Right atrium auricular region (tissue), 2 donors: ENCODE results near the gene SLC35G6. TPM values are rescaled to one million over a fixed set of nuclear protein-coding genes. Genes with fewer than 3 reads are reported as not detected.

ENCODE experiments used
- DNase-seq: peaks from one replicate; pipeline ENCODE4 v3.0.0-alpha.2; 2019; ENCODE audit warnings: low spot score
- H3K27ac ChIP-seq, 2 donors: fragments of 200-600 bp; sonication (generic); 1 replicate in 1 of 2; 2 replicates in 1 of 2; pipeline ENCODE4 v1.5.1; 2016 to 2019
- H3K27me3 ChIP-seq, 2 donors: fragments of 200-600 bp; sonication (generic); one replicate each; pipeline versions ENCODE4 v1.5.1 to v1.6.0; 2017 to 2019
- H3K36me3 ChIP-seq: fragments of 200-600 bp; sonication (generic); one replicate; pipeline ENCODE4 v1.5.1; 2016
- H3K4me1 ChIP-seq, 2 donors: fragments of 200-600 bp; sonication (generic); one replicate each; pipeline versions ENCODE4 v1.5.1 to v1.6.0; 2017 to 2019
- H3K4me3 ChIP-seq, 2 donors: fragments of 200-600 bp; sonication (generic); 1 replicate in 1 of 2; 2 replicates in 1 of 2; pipeline ENCODE4 v1.5.1; 2017 to 2019; ENCODE audit warnings: mild to moderate bottlenecking in 1 of 2, moderate library complexity in 1 of 2
- H3K9me3 ChIP-seq, 2 donors: fragments of 200-600 bp; sonication (generic); one replicate each; pipeline ENCODE4 v1.5.1; 2019
- total RNA-seq, 2 donors: library from RNA; depleted of rRNA; stranded (reverse); fragments of >200 nt; gene quantifications; one replicate each; pipeline ENCODE4 v1.1.0, GENCODE V29; 2016
- TF ChIP-seq, protein P1 (sequence below), 2 donors: fragments of 200-600 bp; sonication (generic); IDR thresholded peaks; one replicate each; pipeline ENCODE4 v1.5.1; 2019; ENCODE audit warnings: antibody characterized with exemption in 2 of 2

SLC35G6 gene
- total RNA-seq, 2 donors from 2014 or later: not detected

DNA sequence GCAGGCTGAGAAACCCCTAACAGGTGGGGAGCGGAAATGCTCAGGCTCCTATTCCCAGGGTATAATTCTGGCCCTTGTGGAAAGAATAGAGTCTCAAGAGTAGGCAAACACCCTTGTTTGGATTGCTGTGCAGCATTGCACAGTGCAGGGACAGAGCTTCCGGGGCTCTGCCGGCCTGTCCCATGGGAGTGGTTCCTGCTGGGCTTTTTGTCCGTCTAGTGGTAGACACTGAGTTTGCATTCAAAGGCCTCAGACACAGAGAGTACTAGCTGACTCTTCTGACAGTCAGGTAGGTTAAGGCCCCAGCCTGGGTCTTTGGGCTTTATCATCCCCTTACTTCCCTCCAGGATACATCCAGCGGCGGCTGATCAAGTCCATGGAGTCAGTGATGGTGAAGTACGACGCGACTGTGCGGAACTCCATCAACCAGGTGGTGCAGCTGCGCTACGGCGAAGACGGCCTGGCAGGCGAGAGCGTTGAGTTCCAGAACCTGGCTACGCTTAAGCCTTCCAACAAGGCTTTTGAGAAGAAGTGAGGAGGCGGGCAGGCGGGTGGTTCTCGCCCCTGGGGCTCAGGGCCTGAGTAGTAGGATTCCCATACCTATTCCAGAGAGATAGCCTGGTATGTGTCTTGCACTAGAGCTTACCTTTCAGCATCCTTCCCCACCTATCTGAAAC lies 21.1 kb downstream of the SLC35G6 start:
- no peaks in the 10 kb centered on the region for H3K9me3 ChIP-seq
- H3K36me3 ChIP-seq: peaks cover 98% of the 10 kb centered on the region
- no peak overlapping the region for H3K4me3 ChIP-seq
- no peaks in the 10 kb centered on the region for H3K4me1 ChIP-seq
- DNase-seq: no peak
- no peak overlapping the region for H3K27ac ChIP-seq
- no peaks in the 10 kb centered on the region for H3K27me3 ChIP-seq
- TF ChIP-seq, protein P1, sequence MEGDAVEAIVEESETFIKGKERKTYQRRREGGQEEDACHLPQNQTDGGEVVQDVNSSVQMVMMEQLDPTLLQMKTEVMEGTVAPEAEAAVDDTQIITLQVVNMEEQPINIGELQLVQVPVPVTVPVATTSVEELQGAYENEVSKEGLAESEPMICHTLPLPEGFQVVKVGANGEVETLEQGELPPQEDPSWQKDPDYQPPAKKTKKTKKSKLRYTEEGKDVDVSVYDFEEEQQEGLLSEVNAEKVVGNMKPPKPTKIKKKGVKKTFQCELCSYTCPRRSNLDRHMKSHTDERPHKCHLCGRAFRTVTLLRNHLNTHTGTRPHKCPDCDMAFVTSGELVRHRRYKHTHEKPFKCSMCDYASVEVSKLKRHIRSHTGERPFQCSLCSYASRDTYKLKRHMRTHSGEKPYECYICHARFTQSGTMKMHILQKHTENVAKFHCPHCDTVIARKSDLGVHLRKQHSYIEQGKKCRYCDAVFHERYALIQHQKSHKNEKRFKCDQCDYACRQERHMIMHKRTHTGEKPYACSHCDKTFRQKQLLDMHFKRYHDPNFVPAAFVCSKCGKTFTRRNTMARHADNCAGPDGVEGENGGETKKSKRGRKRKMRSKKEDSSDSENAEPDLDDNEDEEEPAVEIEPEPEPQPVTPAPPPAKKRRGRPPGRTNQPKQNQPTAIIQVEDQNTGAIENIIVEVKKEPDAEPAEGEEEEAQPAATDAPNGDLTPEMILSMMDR (IDR thresholded peaks at IDR 0.05): no peak

DNA sequence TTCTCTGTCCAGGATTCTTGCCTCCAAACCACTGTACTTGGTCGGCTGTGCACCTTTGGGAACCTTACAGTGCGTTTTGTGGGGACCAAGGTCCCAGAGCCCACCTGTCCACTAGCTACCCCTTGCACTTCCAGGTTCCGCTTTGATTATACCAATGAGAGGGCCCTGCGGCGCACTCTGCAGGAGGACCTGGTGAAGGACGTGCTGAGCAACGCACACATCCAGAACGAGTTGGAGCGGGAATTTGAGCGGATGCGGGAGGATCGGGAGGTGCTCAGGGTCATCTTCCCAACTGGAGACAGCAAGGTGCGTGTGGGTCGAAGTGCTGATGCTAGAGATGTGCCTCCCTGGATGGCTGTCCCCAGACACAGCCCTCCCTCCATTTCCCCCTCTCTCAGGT lies 21.7 kb downstream of the SLC35G6 start:
- H3K4me1 ChIP-seq: no peaks in the 10 kb centered on the region

DNA sequence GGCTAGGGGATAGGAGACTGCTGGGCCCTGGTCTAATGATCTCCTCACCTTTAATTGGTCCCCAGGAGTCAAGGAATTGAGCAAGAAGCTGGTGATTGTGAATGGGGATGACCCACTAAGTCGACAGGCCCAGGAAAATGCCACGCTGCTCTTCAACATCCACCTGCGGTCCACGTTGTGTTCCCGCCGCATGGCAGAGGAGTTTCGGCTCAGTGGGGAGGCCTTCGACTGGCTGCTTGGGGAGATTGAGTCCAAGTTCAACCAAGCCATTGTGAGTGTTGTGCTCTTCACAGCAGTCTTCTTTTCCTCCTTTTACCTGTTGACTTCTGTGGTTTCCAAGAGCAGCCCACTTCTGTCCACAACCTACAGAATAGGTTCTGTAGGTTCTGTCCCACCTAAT lies 22.3 kb downstream of the SLC35G6 start:
- Histone ChIP-seq H3K27me3 (no peaks in the 10 kb centered on the region), H3K27ac (no peak overlapping the region), H3K9me3 (no peaks in the 10 kb centered on the region), H3K36me3 (peaks cover 95% of the 10 kb centered on the region), H3K4me3 (no peak overlapping the region), H3K4me1 (no peaks in the 10 kb centered on the region)
- DNase-seq: no peak
- TF ChIP-seq, protein P1 (IDR thresholded peaks at IDR 0.05): no peak

More for the DNA sequence above, 21.7 kb downstream of the SLC35G6 start:
- peaks cover 95% of the 10 kb centered on the region for H3K36me3 ChIP-seq
- H3K27me3 ChIP-seq: no peaks in the 10 kb centered on the region
- TF ChIP-seq, protein P1 (IDR thresholded peaks at IDR 0.05): peak in 1 of 2 donors; percentile 36
- H3K27ac ChIP-seq: no peak overlapping the region
- no peaks in the 10 kb centered on the region for H3K9me3 ChIP-seq
- DNase-seq: no peak
- no peak overlapping the region for H3K4me3 ChIP-seq

DNA sequence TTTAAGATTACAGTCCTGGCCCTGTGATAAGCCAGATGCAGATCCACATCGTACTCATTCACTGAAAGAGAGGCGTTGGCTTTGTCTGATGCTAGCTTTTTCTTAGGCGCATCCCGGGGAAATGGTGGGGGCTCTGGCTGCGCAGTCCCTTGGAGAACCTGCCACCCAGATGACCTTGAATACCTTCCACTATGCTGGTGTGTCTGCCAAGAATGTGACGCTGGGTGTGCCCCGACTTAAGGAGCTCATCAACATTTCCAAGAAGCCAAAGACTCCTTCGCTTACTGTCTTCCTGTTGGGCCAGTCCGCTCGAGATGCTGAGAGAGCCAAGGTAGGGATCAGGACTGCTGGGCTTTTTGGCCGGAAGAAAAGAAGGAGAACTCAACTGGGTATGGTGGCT lies 26.9 kb downstream of the SLC35G6 start:
- Histone ChIP-seq H3K27me3 (no peaks in the 10 kb centered on the region), H3K36me3 (peaks cover 95% of the 10 kb centered on the region), H3K27ac (no peak overlapping the region), H3K9me3 (no peaks in the 10 kb centered on the region), H3K4me3 (no peak overlapping the region), H3K4me1 (no peaks in the 10 kb centered on the region)
- TF ChIP-seq, protein P1 (IDR thresholded peaks at IDR 0.05): no peak
- DNase-seq: no peak

DNA sequence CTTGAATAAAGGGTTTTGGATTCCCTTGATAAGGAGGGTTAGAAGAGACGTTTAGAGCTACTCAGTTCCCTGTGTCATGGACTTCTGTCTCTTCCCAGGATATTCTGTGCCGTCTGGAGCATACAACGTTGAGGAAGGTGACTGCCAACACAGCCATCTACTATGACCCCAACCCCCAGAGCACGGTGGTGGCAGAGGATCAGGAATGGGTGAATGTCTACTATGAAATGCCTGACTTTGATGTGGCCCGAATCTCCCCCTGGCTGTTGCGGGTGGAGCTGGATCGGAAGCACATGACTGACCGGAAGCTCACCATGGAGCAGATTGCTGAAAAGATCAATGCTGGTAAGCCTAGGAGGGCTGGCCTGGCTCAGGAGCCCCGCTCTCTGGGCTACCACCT lies 27.6 kb downstream of the SLC35G6 start:
- Histone ChIP-seq H3K4me1 (no peaks in the 10 kb centered on the region), H3K4me3 (no peak overlapping the region), H3K27ac (no peak overlapping the region), H3K36me3 (peaks cover 95% of the 10 kb centered on the region), H3K9me3 (no peaks in the 10 kb centered on the region), H3K27me3 (no peaks in the 10 kb centered on the region)
- no peak for DNase-seq
- TF ChIP-seq, protein P1 (IDR thresholded peaks at IDR 0.05): no peak

DNA sequence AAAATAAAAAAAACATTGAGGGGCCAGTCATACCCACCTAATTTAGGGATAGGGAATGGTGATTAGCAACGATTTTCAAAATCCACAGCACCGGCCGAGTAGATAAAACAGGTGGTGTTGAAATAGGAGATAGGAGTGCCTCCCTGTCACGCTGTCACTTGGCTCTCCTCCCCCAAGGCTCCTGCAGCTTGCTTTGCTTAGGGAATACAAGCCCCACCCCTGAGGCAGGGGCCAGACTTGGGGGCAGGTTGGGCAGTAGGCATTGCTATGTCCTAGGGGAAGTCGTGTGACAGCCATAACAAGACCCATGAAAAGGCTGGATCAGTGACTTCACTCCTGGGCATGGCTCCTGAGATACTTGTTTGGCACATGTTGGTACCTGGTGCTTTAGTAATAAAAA lies 28.7 kb downstream of the SLC35G6 start:
- no peaks in the 10 kb centered on the region for H3K27me3 ChIP-seq
- no peak overlapping the region for H3K27ac ChIP-seq
- H3K4me3 ChIP-seq: no peak overlapping the region
- DNase-seq: no peak
- peaks cover 90% of the 10 kb centered on the region for H3K36me3 ChIP-seq
- H3K9me3 ChIP-seq: no peaks in the 10 kb centered on the region
- TF ChIP-seq, protein P1 (IDR thresholded peaks at IDR 0.05): no peak
- H3K4me1 ChIP-seq: no peaks in the 10 kb centered on the region
